ENCODE data around the gene RAB34. TPM values are rescaled to one million over a fixed set of nuclear protein-coding genes. Genes with fewer than 3 reads are reported as not detected.

RAB34 gene
- total RNA-seq, 1 donor: 186 TPM

DNA sequence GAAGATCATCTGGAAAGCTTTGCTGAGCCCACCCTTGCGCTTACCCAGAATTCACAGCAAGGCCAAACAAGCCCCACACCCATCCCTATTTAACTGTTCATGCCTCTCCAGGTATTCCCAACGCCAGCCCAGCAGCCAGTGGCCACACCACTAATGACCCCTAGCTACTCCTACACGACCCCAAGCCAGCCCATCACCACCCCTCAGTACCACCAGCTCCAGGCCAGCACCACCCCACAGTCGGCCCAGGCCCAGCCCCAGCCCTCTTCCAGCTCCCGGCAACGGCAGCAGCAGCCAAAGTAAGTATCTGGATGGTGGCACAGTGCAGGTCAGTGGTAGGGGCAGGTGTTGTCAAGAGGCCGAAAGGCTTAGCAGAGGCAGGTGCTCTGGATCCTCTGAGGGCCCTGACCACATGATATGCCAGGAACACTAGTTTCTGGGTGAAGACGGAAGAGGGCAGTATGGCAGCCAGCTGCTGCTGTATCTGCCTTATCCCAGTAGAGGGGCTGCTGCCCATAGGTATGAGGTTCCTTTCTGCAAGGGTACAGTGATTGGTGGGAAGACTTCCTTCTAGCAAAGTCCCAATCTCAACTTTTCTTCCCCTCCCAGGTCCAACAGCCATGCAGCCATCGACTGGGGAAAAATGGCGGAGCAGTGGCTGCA lies 16.7 kb downstream of the RAB34 start:
- no peaks in the 10 kb centered on the region for H3K9me3 ChIP-seq (ENCODE audit: low read depth, low read length)
- no peak overlapping the region for H2AFZ ChIP-seq (ENCODE audit: low read length)
- no peak overlapping the region for H3K4me2 ChIP-seq (ENCODE audit: insufficient read depth, low read length)
- no peaks in the 10 kb centered on the region for H3K79me2 ChIP-seq (ENCODE audit: insufficient read depth, low read length)
- peak; percentile 77 for DNase-seq (ENCODE audit: insufficient read length, low spot score, missing footprints)
- H4K20me1 ChIP-seq (ENCODE audit: insufficient read depth, low read length): peaks cover 6% of the 10 kb centered on the region
- no peak overlapping the region for H3K27ac ChIP-seq (ENCODE audit: low read depth, low read length)
- peaks cover 76% of the 10 kb centered on the region for H3K36me3 ChIP-seq (ENCODE audit: insufficient read depth, low read length)
- TF ChIP-seq, protein P1, sequence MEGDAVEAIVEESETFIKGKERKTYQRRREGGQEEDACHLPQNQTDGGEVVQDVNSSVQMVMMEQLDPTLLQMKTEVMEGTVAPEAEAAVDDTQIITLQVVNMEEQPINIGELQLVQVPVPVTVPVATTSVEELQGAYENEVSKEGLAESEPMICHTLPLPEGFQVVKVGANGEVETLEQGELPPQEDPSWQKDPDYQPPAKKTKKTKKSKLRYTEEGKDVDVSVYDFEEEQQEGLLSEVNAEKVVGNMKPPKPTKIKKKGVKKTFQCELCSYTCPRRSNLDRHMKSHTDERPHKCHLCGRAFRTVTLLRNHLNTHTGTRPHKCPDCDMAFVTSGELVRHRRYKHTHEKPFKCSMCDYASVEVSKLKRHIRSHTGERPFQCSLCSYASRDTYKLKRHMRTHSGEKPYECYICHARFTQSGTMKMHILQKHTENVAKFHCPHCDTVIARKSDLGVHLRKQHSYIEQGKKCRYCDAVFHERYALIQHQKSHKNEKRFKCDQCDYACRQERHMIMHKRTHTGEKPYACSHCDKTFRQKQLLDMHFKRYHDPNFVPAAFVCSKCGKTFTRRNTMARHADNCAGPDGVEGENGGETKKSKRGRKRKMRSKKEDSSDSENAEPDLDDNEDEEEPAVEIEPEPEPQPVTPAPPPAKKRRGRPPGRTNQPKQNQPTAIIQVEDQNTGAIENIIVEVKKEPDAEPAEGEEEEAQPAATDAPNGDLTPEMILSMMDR (IDR thresholded peaks at IDR 0.05; ENCODE audit: extremely low read depth, low read depth, low read length): no peak
- H3K27me3 ChIP-seq (ENCODE audit: insufficient read depth, low read length): no peaks in the 10 kb centered on the region
- H3K4me3 ChIP-seq (ENCODE audit: insufficient read depth, low read length): no peak overlapping the region
- H3K4me1 ChIP-seq (ENCODE audit: insufficient read depth, low read length): no peaks in the 10 kb centered on the region

DNA sequence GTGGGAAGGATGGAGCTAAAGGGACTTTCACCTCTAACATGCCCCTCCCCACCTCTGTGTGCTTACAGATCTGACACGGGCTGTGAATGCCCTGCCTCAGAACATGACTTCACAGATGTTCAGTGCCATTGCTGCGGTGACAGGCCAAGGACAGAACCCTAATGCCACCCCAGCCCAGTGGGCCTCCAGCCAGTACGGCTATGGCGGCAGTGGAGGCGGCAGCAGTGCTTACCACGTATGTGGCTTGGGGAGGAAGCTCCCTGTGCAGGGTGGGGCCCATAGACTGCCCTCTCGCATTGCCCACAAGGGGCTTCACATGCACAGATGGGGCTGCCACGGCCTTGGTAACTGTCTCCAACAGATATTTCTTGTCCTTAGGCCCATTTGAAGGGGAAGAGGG lies 17.4 kb downstream of the RAB34 start:
- no peaks in the 10 kb centered on the region for H3K9me3 ChIP-seq (ENCODE audit: low read depth, low read length)
- no peaks in the 10 kb centered on the region for H3K4me1 ChIP-seq (ENCODE audit: insufficient read depth, low read length)
- H3K4me2 ChIP-seq (ENCODE audit: insufficient read depth, low read length): no peak overlapping the region
- TF ChIP-seq, protein P1 (IDR thresholded peaks at IDR 0.05; ENCODE audit: extremely low read depth, low read depth, low read length): no peak
- no peak overlapping the region for H3K4me3 ChIP-seq (ENCODE audit: insufficient read depth, low read length)
- H3K27ac ChIP-seq (ENCODE audit: low read depth, low read length): no peak overlapping the region
- no peak for DNase-seq (ENCODE audit: insufficient read length, low spot score, missing footprints)
- no peak overlapping the region for H2AFZ ChIP-seq (ENCODE audit: low read length)
- peaks cover 83% of the 10 kb centered on the region for H3K36me3 ChIP-seq (ENCODE audit: insufficient read depth, low read length)
- H3K79me2 ChIP-seq (ENCODE audit: insufficient read depth, low read length): no peaks in the 10 kb centered on the region
- no peaks in the 10 kb centered on the region for H3K27me3 ChIP-seq (ENCODE audit: insufficient read depth, low read length)
- peaks cover 6% of the 10 kb centered on the region for H4K20me1 ChIP-seq (ENCODE audit: insufficient read depth, low read length)

DNA sequence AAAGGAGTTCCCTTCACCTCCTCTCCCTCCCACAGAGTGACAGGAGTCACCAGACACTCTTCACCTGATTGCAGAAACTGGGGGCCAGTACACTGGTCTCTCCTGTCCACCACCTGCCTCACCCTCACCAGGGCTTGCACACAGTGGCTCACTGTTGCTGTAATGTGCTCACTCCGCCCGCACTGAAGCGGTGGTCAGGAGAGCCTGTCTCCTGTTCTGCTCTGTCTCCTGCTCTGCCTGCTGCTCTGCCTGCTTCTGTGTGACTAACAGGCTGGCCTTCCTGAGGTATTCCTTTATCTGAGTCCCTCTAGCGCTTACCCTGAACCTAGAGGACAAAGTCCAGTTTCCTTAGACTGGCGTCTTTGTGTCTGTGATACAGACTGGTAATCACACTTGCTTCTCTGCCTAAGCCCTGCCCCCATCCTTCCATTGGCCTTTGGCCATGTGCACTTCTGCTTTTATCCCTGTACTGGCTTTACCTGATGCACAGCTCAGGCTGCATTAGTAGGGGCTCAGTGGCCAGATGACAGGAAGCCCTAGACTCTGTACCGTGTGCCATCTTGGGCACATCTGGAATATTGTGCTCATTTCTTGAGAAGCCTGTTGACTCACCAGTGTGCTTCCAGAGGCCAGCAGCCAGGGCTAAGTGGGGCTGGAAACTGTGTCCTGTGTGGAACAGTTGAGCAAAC lies 19.3 kb downstream of the RAB34 start:
- no peak overlapping the region for H3K4me2 ChIP-seq (ENCODE audit: insufficient read depth, low read length)
- TF ChIP-seq, protein P1 (IDR thresholded peaks at IDR 0.05; ENCODE audit: extremely low read depth, low read depth, low read length): no peak
- H3K36me3 ChIP-seq (ENCODE audit: insufficient read depth, low read length): peaks cover 100% of the 10 kb centered on the region
- no peak overlapping the region for H2AFZ ChIP-seq (ENCODE audit: low read length)
- no peak overlapping the region for H3K27ac ChIP-seq (ENCODE audit: low read depth, low read length)
- no peaks in the 10 kb centered on the region for H3K27me3 ChIP-seq (ENCODE audit: insufficient read depth, low read length)
- H3K9me3 ChIP-seq (ENCODE audit: low read depth, low read length): no peaks in the 10 kb centered on the region
- H3K4me3 ChIP-seq (ENCODE audit: insufficient read depth, low read length): no peak overlapping the region
- H3K79me2 ChIP-seq (ENCODE audit: insufficient read depth, low read length): no peaks in the 10 kb centered on the region
- no peaks in the 10 kb centered on the region for H3K4me1 ChIP-seq (ENCODE audit: insufficient read depth, low read length)
- H4K20me1 ChIP-seq (ENCODE audit: insufficient read depth, low read length): peaks cover 6% of the 10 kb centered on the region
- DNase-seq (ENCODE audit: insufficient read length, low spot score, missing footprints): peak; percentile 64

DNA sequence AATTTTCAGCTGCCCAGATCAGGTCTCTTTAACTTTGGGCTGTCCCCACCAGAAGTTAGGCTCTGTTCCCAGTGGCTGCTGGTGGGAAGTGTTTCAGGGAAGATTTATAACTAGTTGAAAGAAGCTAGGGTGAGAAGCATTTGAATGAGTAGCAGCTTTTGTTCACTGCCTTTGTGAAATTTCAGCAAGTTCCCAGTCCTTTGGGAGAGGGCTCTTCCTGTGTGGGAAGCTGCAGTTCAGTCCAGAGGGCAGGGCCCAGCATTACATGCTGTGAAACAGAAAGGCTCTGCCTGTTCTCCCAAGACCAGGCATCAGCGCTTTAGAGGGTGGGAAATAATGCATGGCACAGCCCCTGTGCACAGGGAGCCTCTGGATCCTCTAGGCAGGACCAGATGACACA lies 23.8 kb downstream of the RAB34 start:
- Histone ChIP-seq H3K4me1 (ENCODE audit: insufficient read depth, low read length) (no peaks in the 10 kb centered on the region), H3K4me2 (ENCODE audit: insufficient read depth, low read length) (no peak overlapping the region), H4K20me1 (ENCODE audit: insufficient read depth, low read length) (peaks cover 2% of the 10 kb centered on the region)

More for the DNA sequence above, 23.8 kb downstream of the RAB34 start:
- Histone ChIP-seq H3K79me2 (ENCODE audit: insufficient read depth, low read length) (no peaks in the 10 kb centered on the region), H3K27me3 (ENCODE audit: insufficient read depth, low read length) (no peaks in the 10 kb centered on the region), H3K9me3 (ENCODE audit: low read depth, low read length) (no peaks in the 10 kb centered on the region), H3K36me3 (ENCODE audit: insufficient read depth, low read length) (peaks cover 86% of the 10 kb centered on the region), H3K27ac (ENCODE audit: low read depth, low read length) (no peak overlapping the region), H3K4me3 (ENCODE audit: insufficient read depth, low read length) (no peak overlapping the region), H2AFZ (ENCODE audit: low read length) (no peak overlapping the region)
- TF ChIP-seq, protein P1 (IDR thresholded peaks at IDR 0.05; ENCODE audit: extremely low read depth, low read depth, low read length): no peak
- DNase-seq (ENCODE audit: insufficient read length, low spot score, missing footprints): no peak

Data from osteoblast (primary cell).